Ramos (cell line): Measurements from ENCODE around the gene NEMF.

Source experiments
- in situ Hi-C: fragments of 300-500 bp; cut with MboI; formaldehyde crosslinking; loops from one replicate; pipeline ENCODE4 v1.14.3; 2022; ENCODE audit warnings: low sequenced_read_pairs; ENCODE audit not compliant: unreplicated experiment

NEMF gene

DNA sequence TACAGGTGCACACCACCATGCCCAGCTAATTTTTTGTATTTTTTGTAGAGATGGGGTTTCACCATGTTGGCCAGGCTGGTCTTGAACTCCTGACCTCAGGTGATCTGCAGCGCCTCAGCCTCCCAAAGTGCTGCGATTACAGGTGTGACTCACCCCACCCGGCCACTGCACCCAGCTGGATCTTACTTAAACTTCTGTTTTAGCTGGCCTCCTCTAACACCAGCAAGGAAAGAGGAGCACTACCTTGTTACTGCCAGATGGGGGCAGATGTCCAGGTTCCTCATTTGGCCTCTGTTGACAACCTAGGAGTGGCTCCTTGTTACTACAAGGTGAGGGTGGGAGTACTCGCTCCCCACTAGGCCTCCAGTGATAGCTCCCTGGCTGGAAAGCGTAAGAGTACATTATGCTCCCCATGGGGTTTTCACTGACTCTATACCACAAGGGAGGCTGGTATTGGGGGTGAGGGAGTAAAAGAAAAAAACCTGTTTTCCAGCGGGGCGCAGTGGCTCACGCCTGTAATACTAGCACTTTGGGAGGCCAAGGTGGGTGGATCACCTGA lies 27.1 kb upstream of the NEMF start:
- in situ Hi-C loops, result loop anchor here (5.0 kb wide), 1 partner anchor 213 kb away; no protein-coding TSS in a partner anchor

DNA sequence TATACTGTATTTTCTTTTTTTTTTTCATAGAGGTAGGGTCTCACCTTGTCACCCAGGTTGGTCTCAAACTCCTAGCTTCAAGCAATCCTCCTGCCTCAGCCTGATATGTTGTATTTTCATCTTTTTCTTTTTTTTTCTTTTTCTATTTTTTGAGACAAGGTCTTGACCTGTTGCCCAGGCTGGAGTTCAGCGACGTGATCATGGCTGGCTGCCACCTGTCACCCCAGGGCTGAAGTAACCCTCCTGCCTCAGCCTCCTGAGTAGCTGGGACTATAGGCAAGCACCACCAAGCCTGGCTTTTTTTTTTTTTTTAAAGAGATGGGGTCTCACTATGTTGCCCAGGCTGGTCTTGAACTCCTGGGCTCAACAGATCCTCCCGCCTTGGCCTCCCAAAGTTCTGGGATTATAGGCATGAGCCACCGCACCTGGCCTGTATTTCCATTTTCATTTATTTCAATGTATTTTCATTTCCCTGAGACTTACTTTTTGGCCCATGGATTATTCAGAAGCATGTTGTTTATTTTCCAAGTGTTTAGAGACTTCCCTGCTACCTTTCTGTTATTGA lies 24.1 kb upstream of the NEMF start:
- in situ Hi-C loops, result no loop called here

DNA sequence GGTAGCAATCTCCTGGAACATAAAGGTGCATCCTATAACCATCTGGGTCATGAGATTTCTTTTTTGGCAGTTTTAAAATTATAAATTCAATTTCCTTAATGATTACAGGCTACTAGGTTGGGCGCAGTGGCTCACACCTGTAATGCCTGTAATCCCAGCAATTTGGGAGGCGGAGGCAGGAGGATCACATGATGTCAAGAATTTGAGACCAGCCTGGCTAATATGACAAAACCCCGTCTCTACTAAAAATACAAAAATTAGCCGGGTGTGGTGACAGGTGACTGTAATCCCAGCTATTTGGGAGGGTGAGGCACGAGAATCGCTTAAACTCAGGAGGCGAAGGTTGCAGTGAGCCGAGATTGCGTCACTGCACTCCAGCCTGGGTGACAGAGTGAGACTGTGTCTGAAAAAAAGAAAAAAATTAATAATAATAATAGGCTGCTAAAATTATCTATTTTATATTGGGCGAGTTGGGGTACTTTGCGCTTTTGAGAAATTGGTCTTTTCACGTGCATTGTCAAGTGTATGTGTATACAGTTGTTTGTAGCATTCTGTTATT lies 23.1 kb upstream of the NEMF start:
- in situ Hi-C loops, result no loop called here

DNA sequence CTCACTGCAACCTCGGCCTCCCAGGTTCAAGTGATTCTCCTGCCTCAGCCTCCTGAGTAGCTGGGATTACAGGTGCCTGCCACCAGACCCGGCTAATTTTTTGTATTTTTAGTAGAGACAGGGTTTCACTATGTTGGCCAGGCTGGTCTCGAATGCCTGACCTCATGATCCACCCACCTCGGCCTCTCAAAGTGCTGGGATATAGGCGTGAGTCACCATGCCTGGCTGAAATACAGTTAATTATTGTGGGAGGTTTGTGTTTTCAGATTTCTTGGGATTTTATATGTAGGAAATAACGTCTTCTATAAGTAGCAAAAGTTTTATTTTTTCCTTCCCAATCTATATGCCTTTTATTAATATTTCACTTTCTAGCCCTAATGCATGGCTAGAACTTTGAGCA lies 21.0 kb upstream of the NEMF start:
- in situ Hi-C loops, result loop anchor here (25.0 kb wide), 1 partner anchor 664 kb away; the partner anchor contains the start of gene MAP4K5

DNA sequence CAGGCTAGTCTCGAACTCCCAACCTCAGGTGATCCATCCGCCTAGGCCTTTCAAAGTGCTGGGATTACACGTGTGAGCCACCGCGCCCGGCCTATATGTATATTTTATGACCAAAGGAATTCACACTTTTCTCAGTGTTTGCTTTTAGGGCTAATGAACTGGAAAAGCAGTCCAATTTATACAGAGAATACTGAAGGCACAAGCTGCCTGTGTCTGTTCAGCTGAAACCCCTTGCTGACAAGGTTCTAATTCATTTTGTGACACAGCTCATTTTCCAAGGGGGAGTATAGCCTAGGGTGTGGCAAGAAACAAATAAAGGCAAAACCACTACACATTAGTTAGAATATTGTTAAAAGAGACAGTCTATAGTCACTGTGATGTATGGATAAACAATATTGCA lies 18.3 kb upstream of the NEMF start:
- in situ Hi-C loops, result loop anchor here (25.0 kb wide), 1 partner anchor 666 kb away; the partner anchor contains the start of gene MAP4K5

DNA sequence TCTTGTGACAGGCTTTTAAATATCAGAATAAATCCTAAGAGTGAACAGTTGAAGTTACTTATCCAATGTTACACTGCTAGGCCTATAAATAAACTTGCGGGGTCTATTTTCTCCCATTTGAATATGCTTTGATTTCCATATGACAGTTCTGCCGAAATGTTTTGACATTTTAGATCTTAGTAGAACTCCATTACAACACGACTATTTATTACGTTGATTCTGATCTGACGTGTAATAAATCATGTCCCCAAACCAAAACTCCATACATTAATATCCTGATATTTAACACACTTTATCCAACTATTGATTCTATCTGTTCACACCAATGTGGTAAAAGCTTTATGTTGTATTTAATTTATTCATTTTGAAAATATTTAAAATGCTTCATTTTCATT lies 16.1 kb upstream of the NEMF start:
- in situ Hi-C loops, result loop anchor here (25.0 kb wide), 1 partner anchor 669 kb away; the partner anchor contains the start of gene MAP4K5

DNA sequence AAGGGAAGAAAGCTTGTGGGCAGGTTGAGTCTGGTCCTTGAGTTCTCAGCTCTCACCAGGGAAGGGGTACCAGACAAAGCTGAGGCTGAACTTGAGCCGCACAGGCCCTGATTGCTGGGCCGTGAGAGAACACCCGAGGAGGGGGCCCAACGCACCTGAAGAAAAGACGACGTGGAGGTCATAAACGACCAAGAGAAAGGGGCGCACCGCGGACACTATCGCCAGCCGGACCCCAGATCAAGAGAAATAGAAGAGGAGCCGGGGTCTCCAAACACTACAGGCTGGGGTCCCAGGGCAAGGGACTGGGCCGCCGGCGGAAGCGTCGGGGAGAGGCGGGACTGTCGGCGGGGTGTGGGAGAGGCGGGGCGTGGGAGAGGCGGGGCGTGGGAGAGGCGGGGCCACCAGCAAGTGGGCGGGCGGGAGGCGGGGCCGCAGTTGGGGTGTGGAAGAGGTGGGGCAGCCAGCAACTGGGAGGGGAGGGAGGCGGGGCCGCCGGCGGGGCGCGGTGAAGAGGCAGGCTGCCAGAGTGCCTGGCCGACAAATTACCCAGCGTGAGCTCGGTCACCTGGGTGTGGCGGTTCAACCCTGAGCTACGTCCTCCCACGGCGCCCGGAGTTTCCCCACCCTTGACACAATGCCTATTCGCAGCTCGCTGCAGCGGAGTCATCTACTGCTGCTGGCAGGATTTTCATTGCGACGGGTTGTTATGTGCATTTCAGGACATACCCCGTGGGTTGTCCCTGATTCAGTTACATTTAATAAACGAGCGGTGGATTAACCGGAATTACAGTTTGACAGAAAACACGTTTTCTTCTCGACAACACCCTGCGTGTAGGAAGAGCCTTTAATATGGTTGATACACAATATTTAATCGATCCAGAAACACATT lies 15.5 kb upstream of the NEMF start:
- in situ Hi-C loops, result loop anchor here (25.0 kb wide), 1 partner anchor 669 kb away; the partner anchor contains the start of gene MAP4K5

DNA sequence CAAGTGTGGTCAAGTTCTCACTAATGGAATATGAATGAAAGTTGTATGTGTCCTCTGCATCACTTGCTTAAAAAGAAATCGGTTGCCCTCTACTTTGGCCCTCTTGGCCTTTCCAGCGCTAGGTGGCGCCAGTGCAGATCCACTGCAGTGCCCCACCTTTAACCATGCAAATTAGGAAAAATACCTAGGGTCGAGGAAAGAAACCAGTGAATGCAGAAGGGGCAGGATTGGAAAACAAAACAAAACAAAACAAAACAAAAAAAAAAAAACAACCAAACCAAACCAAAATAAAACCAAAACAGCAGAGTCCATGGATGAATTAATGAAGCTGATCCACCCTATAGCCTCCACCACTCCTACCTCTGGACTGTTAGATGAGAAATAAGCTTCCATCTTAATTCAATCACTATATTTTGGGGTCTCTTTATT lies 12.9 kb upstream of the NEMF start:
- in situ Hi-C loops, result loop anchor here (25.0 kb wide), 1 partner anchor 672 kb away; the partner anchor contains the start of gene MAP4K5

DNA sequence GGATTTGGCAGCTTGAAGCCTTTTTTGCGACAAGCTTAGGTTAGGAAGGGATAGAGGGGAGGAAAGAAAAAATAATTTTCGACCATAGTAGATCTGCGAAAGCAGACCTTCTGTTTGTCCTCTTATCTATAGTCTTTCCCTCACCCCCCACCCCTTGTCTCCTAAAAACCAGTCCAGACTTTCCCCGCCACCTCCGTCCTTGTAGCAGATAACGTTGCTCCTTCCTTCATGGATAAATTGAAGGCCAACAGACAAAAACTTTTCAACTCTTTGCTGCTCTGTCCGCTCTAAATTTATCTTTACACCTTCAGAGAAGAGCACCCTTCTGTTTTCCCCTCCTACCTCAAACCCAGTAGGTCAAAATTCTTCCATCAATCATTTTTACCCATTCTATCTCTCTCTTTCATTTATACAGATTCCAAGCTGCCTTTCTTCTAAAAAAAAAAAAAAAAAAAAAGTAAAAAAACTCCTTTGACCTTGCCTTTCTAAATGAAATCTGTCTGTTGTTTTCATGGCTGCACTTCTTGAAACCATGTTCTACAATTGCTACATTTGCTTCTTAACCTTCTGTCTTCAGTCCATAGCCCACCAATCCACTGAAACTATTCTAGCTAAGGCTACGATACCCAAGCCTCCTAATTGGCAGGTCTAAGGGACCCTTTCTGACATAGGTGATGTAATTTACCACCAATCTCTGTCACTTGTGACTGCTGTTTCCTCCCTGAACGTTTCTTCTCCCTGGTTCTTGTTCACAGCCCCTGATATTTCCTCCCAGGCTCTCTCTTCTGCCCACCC lies 11.1 kb upstream of the NEMF start:
- in situ Hi-C loops, result loop anchor here (5.0 to 25.0 kb wide), 2 partner anchors 234 to 674 kb away; partner anchors contain the start of gene MAP4K5

DNA sequence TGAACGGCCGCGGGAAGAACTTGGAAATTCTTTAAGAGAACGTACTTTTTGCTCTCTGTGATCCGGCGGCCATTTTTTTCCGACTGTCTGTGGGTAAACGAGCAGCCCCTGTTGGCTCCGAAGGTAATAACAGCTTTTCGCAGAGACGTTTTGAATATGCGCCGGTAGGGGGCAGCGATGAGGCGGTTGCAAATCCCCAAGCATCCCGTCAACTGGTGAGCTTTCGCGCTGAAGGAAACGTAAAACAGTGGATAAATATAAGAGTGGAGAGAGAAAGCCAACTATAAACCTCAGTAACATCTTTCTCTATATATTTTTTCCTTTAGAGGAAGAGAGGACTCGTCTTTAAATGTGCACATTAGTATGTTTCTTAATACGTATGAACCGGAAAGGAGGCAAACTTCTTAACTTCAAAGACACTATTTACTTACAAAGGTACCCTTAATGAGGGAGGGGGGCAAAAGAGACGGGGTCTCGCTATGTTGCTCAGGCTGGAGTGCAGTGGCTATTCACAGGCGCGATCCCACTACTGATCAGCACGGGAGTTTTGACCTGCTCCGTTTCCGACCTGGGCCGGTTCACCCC lies 9.6 kb upstream of the NEMF start:
- in situ Hi-C loops, result loop anchor here (5.0 to 25.0 kb wide), 2 partner anchors 235 to 675 kb away; partner anchors contain the start of gene MAP4K5

DNA sequence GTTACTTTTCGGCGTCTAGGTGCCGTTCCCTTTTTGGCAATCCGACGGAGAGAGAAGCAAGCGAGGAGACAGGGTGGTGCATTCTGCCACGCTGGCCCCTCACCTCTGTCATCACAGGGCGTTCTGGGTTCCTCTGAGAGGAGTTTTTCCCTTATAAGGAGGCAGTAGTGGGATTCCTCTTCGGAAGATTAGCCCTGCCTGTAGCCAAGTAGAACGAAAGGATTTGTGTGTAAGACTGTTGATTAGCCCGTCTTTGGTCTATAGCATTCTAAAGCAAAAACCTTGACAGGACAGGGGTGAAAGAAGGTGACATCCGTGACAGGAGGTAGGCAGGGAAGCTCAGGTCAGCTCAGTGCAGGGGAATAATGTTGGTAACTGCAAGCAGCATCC lies 9.1 kb upstream of the NEMF start:
- in situ Hi-C loops, result loop anchor here (5.0 to 25.0 kb wide), 2 partner anchors 236 to 676 kb away; partner anchors contain the start of gene MAP4K5

DNA sequence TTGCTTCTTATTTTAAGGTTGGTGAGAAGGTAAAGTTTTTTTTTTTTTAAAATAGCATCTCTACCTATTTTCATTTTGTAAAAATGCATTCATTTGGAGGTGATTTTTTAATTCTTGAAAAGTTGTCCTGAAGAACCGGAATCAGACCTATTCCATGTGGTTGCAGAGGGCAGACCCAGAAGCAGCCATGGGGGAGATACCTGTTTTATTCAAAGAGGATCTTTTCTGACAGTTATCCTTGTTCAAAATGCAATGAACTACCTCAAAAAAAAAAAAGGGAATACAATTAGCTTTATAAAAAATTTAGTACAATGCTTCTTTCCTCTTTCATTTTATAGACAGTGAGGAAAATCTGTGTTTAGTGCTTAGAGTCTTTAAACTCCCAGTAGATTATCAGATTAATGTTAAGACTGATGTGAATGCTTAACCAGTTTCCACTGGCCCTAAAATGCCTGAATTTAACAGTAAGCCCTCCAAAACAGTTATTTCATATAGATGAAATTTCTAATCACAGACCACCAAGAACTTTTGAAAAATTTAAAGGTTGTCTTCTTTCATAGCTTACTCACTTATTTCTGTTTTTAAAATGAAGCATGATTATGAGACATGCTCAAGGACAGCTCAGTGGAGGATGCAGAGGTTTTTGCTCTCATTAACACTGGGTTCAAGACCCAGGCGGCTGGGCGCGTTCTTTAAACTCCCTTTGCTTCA lies 8.6 kb upstream of the NEMF start:
- in situ Hi-C loops, result loop anchor here (5.0 to 25.0 kb wide), 2 partner anchors 236 to 676 kb away; partner anchors contain the start of gene MAP4K5

DNA sequence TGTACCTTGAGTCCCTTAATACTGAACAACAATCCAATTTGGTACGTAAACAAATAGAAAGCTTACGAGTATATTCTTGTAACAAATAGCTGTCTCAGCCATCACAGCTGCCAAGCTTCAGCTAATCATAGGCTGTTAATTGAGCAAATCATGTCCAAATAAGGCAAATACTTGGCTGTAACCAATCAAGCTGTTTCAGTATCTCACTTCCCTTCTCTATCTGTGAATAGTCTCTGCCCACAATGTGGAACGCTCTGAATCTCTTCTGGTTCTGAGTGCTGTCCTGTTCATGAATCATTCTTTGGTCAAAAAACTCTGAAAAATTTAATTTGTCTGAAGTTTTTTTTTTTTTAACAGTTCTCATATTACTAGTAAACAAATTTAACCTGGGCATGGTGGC lies 5.8 kb upstream of the NEMF start:
- in situ Hi-C loops, result loop anchor here (10.0 to 25.0 kb wide), 2 partner anchors 224 to 679 kb away; partner anchors contain the start of genes DNAAF2 and MAP4K5

DNA sequence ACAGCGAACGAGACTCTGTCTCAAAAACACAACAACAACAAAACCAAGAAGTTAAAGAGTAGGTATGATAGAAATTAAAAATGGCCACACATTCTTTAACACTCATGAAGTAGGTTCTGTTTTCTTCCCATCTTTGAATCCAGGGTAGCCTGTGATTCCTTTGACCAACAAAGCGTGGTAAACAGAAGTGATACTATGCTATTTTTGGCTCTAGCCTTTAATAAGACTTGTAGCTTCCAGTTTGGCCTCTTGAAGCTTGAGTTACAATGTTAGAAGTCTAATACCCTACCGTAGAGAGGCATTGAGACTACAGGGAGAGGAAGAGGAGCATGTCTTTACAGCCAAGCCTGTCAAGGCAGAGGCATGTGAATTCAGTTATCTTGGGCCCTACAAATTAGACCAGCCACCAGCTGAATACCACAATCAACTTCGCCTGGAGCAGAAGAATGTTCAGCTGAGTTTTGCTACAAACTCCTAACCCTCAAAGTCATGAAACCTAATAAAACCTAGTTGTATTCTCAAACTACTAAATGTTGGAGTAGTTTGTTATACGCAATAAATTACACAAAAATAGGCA lies 4.9 kb upstream of the NEMF start:
- in situ Hi-C loops, result loop anchor here (10.0 to 25.0 kb wide), 2 partner anchors 223 to 680 kb away; partner anchors contain the start of genes DNAAF2 and MAP4K5

DNA sequence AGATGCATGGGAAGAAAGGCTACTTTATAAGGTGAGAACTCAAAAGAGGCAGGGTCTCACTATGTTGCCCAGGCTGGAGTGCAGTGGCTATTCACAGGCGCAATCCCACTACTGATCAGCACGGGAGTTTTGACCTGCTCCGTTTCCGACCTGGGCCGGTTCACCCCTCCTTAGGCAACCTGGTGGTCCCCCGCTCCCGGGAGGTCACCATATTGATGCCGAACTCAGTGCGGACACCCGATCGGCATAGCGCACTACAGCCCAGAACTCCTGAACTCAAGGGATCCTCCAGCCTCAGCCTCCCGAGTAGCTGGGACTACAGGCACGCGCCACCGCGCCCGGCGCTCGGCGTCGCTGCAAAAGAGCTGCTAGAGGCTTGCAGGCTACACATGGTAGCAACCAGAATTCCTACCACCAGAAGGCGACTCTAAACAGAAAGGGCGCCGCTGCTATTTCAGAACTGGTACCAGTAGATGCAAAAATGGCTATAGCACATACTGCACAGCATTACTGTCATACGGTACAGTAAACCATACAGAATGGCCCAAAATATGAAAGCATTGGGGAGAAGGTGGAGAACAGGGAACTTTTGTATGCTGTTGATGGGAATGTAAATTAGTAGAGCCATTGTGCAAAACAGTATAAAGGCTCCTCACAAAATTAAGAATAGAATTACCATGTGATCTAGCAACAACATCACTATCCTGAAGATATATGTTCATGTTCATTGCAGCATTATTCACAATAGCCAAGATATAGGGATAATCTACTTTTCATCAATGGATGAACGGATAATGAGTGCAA lies 1.2 kb upstream of the NEMF start:
- in situ Hi-C loops, result loop anchor here (10.0 to 25.0 kb wide), 2 partner anchors 219 to 684 kb away; partner anchors contain the start of genes DNAAF2 and MAP4K5

DNA sequence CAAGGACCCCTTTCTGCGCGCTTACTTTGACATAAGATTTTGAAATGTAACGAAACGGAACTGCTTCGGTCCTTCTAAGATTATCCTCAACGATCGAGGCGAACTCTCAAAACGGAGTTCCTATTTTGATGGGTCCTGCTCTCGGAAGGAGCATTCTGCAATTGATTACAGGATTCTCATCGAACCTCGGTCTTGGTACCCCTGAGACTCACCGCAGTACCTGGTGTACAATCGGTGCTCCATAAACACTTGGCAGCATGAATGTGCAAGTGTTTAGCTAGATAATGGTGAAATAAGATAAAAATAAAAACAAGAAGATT lies 530 bp upstream of the NEMF start:
- in situ Hi-C loops, result loop anchor here (10.0 to 25.0 kb wide), 2 partner anchors 218 to 684 kb away; partner anchors contain the start of genes DNAAF2 and MAP4K5

DNA sequence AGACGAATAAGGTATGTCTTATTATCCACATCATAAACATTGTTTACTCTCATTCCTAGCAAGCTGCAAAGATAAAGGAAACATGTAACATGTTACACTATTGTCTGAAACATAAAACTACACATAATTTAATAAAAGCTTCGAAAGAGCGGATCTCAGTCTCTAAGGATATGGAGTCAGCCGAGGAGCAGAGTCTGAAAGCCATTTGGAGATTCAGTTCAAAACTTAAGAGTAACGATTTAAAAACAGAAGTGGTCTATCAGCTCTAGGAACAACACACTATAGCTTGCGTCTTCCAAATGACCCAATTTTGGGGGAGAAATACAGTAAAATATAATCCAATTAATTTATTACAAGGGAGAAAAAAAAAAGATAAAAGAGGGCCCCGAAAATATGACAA lies 775 bp downstream of the NEMF start:
- in situ Hi-C loops, result loop anchor here (10.0 to 25.0 kb wide), 2 partner anchors 217 to 685 kb away; partner anchors contain the start of genes DNAAF2 and MAP4K5
